Panc1 (cell line): ENCODE measurements around the gene MFSD2A. TPM values are rescaled to one million over a fixed set of nuclear protein-coding genes. Genes with fewer than 3 reads are reported as not detected.

Source experiments
- ATAC-seq: fragments of 200-7000 bp; cut with Tn5 transposase; 2 replicates; pipeline ENCODE4 v1.9.1; 2020; ENCODE audit warnings: mild to moderate bottlenecking, moderate library complexity
- BruUV-seq: library from RNA; stranded (reverse); fragments of 400-500 nt; replicated peaks from 2 replicates; lab custom pipeline; 2021; lab: Mats Ljungman, UMichigan
- CTCF ChIA-PET: fragments of 300-600 bp; sonication (Branson Sonifier 250); formaldehyde crosslinking; loops from one replicate; lab custom pipeline; 2022; ENCODE audit warnings: antibody characterized with exemption; lab: Charles Lee
- POLR2A ChIA-PET: fragments of 300-600 bp; sonication (Branson Sonifier 250); formaldehyde crosslinking; loops from one replicate; lab custom pipeline; 2022; ENCODE audit warnings: antibody characterized with exemption; lab: Charles Lee
- DNase-seq: peaks from one replicate; pipeline ENCODE4 v3.0.0-alpha.2; 2010; ENCODE audit warnings: low read depth, low spot score
- H3K27ac ChIP-seq: 2 replicates; pipeline ENCODE4 v1.5.1; 2011; ENCODE audit warnings: mild to moderate bottlenecking, low read length, inconsistent platforms
- H3K27me3 ChIP-seq: fragments of 200-500 bp; sonication (Bioruptor generic); 2 replicates; pipeline ENCODE4 v1.6.0; 2014; ENCODE audit warnings: low read length, inconsistent platforms; ENCODE audit not compliant: control insufficient read depth, insufficient read depth
- H3K36me3 ChIP-seq: fragments of 200-500 bp; sonication (Bioruptor generic); 2 replicates; pipeline ENCODE4 v1.5.1; 2014; ENCODE audit warnings: inconsistent platforms, mild to moderate bottlenecking, low read length, moderate library complexity; ENCODE audit not compliant: control insufficient read depth, insufficient read depth
- H3K4me1 ChIP-seq: 2 replicates; pipeline ENCODE4 v1.5.1; 2011; ENCODE audit warnings: inconsistent platforms, mild to moderate bottlenecking, low read length, moderate library complexity; ENCODE audit not compliant: control insufficient read depth, insufficient read depth
- H3K4me3 ChIP-seq, 2 experiments: 2 replicates each; pipeline ENCODE4 v1.5.1; 2011 to 2012; ENCODE audit warnings: low read depth in 2 of 2, low read length in 2 of 2, mild to moderate bottlenecking in 2 of 2, inconsistent platforms in 1 of 2, moderate library complexity in 1 of 2
- H3K9me3 ChIP-seq: fragments of 200-500 bp; sonication (Bioruptor generic); 2 replicates; pipeline ENCODE4 v1.5.1; 2014; ENCODE audit warnings: low read depth, mild to moderate bottlenecking, inconsistent platforms, low read length, moderate library complexity; ENCODE audit not compliant: control insufficient read depth, insufficient read depth
- POLR2AphosphoS5 ChIP-seq: IDR thresholded peaks from 2 replicates; pipeline ENCODE4 v1.6.1; 2012; ENCODE audit warnings: mild to moderate bottlenecking, low read depth, low read length, moderate library complexity
- SIN3A ChIP-seq: IDR thresholded peaks from 2 replicates; pipeline ENCODE4 v1.6.1; 2012; ENCODE audit warnings: low read depth, mild to moderate bottlenecking, low read length, moderate library complexity, borderline replicate concordance; ENCODE audit not compliant: insufficient read depth
- TCF7L2 ChIP-seq: IDR thresholded peaks from 2 replicates; pipeline ENCODE4 v1.6.1; 2011; ENCODE audit warnings: mild to moderate bottlenecking, low read depth, low read length, inconsistent platforms
- in situ Hi-C: cut with HindIII; loops from 2 replicates; pipeline ENCODE4 v1.10.0; 2016; ENCODE audit warnings: low sequenced_read_pairs, low pct_unique_long_range_greater_than_20kb
- intact Hi-C: fragments of 100-400 bp; cut with micrococcal nuclease; formaldehyde crosslinking; loops from one replicate; pipeline ENCODE4 v1.10.0; 2022; ENCODE audit not compliant: unreplicated experiment
- total RNA-seq: library from RNA; stranded (reverse); gene quantifications from one replicate; pipeline ENCODE4 v1.2.1, GENCODE V29; 2021; ENCODE audit not compliant: unreplicated experiment
- TF ChIP-seq, protein P1 (sequence below), 2 experiments: IDR thresholded peaks; 2 replicates each; pipeline ENCODE4 v1.6.1; 2011 to 2012; ENCODE audit warnings: low read depth in 2 of 2, control low read depth in 1 of 2, low read length in 1 of 2, mild to moderate bottlenecking in 1 of 2, moderate library complexity in 1 of 2; ENCODE audit not compliant: insufficient read depth in 1 of 2
- TF ChIP-seq, protein P2 (sequence below): fragments of 450-650 bp; IDR thresholded peaks from 2 replicates; pipeline ENCODE4 v1.5.1; 2017; ENCODE audit warnings: mild to moderate bottlenecking

Gene MFSD2A
- total RNA-seq, 1 experiment from 2014 or later: 1.2 TPM

DNA sequence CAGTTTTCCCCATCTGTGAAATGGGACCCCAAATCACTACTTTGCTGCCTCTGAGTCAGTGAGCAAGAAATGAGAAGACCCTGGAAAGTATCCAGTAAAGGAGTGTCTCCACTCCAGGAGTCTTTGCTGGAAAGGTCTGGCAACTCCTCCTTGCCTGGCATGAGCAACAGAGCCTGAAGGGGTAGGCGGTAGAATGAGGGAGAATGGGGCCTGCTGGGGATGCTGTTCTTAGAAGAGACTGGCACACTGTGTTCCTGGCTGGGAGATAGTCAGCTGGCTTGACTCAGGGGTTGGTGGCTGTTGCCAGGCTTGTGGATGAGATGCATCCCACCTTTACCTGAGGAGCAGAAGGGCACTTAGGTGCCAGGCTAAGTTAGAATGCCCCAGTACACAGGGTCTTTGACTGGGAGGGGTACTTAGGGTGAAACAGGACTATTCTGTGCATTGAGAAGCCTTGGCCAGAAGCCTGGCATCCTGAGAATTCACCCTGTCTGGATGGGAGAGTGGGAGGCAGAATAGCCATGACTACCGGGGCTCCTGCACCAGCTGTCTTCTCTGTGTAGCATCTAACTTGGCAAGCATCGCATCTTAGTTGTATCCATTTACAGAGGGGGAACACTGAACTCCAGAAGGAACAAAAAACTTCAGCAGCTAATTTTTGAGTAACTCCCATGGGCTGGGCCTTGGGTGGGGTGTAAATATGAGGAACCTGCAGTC lies 2.5 kb downstream of the MFSD2A start:
- ChIA-PET POLR2A (no interaction called here), CTCF (interaction anchor here (0.6 kb wide), 1 partner anchor 20 kb away, joined by 4 read pairs; no protein-coding TSS in a partner anchor)
- Histone ChIP-seq H3K36me3 (no peaks in the 10 kb centered on the region), H3K27ac (no peak overlapping the region), H3K9me3 (no peaks in the 10 kb centered on the region), H3K4me3 (no peak overlapping the region), H3K27me3 (no peaks in the 10 kb centered on the region; the same call in 1 of the 2 replicates), H3K4me1 (peaks cover 7% of the 10 kb centered on the region)
- ATAC-seq (no peak), DNase-seq (no peak)
- TF ChIP-seq TCF7L2 (no peak), POLR2AphosphoS5 (no peak), SIN3A (no peak)
- TF ChIP-seq, protein P1, sequence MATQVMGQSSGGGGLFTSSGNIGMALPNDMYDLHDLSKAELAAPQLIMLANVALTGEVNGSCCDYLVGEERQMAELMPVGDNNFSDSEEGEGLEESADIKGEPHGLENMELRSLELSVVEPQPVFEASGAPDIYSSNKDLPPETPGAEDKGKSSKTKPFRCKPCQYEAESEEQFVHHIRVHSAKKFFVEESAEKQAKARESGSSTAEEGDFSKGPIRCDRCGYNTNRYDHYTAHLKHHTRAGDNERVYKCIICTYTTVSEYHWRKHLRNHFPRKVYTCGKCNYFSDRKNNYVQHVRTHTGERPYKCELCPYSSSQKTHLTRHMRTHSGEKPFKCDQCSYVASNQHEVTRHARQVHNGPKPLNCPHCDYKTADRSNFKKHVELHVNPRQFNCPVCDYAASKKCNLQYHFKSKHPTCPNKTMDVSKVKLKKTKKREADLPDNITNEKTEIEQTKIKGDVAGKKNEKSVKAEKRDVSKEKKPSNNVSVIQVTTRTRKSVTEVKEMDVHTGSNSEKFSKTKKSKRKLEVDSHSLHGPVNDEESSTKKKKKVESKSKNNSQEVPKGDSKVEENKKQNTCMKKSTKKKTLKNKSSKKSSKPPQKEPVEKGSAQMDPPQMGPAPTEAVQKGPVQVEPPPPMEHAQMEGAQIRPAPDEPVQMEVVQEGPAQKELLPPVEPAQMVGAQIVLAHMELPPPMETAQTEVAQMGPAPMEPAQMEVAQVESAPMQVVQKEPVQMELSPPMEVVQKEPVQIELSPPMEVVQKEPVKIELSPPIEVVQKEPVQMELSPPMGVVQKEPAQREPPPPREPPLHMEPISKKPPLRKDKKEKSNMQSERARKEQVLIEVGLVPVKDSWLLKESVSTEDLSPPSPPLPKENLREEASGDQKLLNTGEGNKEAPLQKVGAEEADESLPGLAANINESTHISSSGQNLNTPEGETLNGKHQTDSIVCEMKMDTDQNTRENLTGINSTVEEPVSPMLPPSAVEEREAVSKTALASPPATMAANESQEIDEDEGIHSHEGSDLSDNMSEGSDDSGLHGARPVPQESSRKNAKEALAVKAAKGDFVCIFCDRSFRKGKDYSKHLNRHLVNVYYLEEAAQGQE (IDR thresholded peaks at IDR 0.05; ENCODE audit: insufficient read depth in 1 of 2, low read depth in 2 of 2, low read length in 1 of 2): no peak
- TF ChIP-seq, protein P2, sequence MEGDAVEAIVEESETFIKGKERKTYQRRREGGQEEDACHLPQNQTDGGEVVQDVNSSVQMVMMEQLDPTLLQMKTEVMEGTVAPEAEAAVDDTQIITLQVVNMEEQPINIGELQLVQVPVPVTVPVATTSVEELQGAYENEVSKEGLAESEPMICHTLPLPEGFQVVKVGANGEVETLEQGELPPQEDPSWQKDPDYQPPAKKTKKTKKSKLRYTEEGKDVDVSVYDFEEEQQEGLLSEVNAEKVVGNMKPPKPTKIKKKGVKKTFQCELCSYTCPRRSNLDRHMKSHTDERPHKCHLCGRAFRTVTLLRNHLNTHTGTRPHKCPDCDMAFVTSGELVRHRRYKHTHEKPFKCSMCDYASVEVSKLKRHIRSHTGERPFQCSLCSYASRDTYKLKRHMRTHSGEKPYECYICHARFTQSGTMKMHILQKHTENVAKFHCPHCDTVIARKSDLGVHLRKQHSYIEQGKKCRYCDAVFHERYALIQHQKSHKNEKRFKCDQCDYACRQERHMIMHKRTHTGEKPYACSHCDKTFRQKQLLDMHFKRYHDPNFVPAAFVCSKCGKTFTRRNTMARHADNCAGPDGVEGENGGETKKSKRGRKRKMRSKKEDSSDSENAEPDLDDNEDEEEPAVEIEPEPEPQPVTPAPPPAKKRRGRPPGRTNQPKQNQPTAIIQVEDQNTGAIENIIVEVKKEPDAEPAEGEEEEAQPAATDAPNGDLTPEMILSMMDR: no peak
- in situ Hi-C loops (no loop called here), intact Hi-C loops (no loop called here)
- no TSS peak for BruUV-seq

DNA sequence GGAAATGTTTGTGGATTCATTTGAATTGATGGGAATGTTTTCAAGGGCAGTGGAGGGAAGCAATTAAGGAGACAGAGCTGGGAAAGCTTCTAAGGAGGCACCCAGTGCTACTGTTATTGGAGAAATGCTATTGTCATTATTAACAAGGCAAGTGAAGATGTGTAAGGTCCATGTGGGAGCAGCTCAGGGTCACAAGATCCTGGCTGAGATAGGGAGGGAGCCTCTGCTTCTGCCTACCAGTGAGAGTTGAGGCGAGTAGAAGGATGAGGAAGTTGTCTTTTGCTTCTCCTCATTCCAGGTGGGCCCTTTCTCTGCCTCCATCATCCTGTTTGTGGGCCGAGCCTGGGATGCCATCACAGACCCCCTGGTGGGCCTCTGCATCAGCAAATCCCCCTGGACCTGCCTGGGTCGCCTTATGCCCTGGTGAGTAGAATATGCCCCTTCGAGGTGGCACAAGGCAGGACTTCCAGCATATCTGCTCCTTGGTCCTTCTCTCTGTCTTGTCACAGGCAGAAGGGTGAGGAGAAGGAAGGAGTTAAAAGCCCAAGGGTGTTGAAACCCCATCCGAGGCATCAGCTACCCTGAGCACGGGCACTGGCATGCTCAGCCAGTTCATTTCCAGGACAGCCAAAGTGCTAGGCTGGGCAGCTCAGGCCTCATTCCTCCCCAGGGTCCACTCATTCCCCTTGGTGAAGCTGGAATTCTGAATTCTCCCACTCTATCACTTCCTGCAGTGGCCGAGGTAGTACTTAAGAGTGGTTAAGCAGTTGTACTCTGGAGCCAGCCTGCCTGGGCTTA lies 3.7 kb downstream of the MFSD2A start:
- H3K27me3 ChIP-seq: no peaks in the 10 kb centered on the region; the same call in 1 of the 2 replicates
- H3K4me1 ChIP-seq: peaks cover 7% of the 10 kb centered on the region
- no peaks in the 10 kb centered on the region for H3K9me3 ChIP-seq
- DNase-seq: no peak
- TF ChIP-seq POLR2AphosphoS5 (no peak), TCF7L2 (no peak), SIN3A (no peak)
- TF ChIP-seq, protein P1 (IDR thresholded peaks at IDR 0.05; ENCODE audit: insufficient read depth in 1 of 2, low read depth in 2 of 2, low read length in 1 of 2): no peak
- TF ChIP-seq, protein P2: no peak
- H3K36me3 ChIP-seq: no peaks in the 10 kb centered on the region
- POLR2A ChIA-PET: interaction anchor here (0.6 kb wide), 1 partner anchor 272 kb away, joined by 3 read pairs; no protein-coding TSS in a partner anchor
- BruUV-seq: no TSS peak
- intact Hi-C loops: no loop called here
- H3K27ac ChIP-seq: no peak overlapping the region
- CTCF ChIA-PET: interaction anchor here (0.6 to 0.7 kb wide), 2 partner anchors 21 to 33 kb away, joined by 3 to 4 read pairs; no protein-coding TSS in a partner anchor
- H3K4me3 ChIP-seq: no peak overlapping the region
- in situ Hi-C loops: no loop called here
- ATAC-seq: no peak
